Tibial nerve (tissue), 4 donors: Measurements from ENCODE around the gene ISG15.

ENCODE experiments used
- CTCF ChIP-seq, 5 experiments: fragments of 200-600 bp in 3 of 5; fragments of 450-650 bp in 2 of 5; sonication (generic) in 3 of 5; IDR thresholded peaks; one replicate each; pipeline ENCODE4 v1.5.1; 2016 to 2019; ENCODE audit warnings: antibody characterized with exemption in 5 of 5, mild to moderate bottlenecking in 3 of 5, moderate library complexity in 2 of 5
- EP300 ChIP-seq, 2 donors: sonication (generic); formaldehyde crosslinking; IDR thresholded peaks; one replicate each; pipeline ENCODE4 v1.6.1; 2017; ENCODE audit warnings: antibody characterized with exemption in 2 of 2, mild to moderate bottlenecking in 1 of 2

- TF ChIP-seq CTCF (IDR thresholded peaks at IDR 0.05) (peak; percentile 64 to 80 (median 77)), EP300 (IDR thresholded peaks at IDR 0.05) (no peak)
These were observed 19.8 kb downstream of the ISG15 start for GRCh38 chr1:1033009-1033587.
